Caco-2 (cell line): ENCODE measurements around the gene PHACTR1. TPM values are rescaled to one million over a fixed set of nuclear protein-coding genes. Genes with fewer than 3 reads are reported as not detected.

Experiments
- BruUV-seq: library from RNA; stranded (reverse); fragments of 400-500 nt; replicated peaks from 2 replicates; lab custom pipeline; 2021; lab: Mats Ljungman, UMichigan
- CTCF ChIA-PET: fragments of 300-600 bp; sonication (Branson Sonifier 250); formaldehyde crosslinking; loops from one replicate; lab custom pipeline; 2022; ENCODE audit warnings: antibody characterized with exemption; lab: Charles Lee
- POLR2A ChIA-PET: fragments of 300-600 bp; sonication (Branson Sonifier 250); formaldehyde crosslinking; loops from one replicate; lab custom pipeline; 2022; ENCODE audit warnings: antibody characterized with exemption; lab: Charles Lee
- DNase-seq, 2 experiments: peaks; one replicate each; pipeline versions ENCODE4 v3.0.0 to v3.0.0-alpha.2; 2020 to 2022
- H3K27me3 ChIP-seq: replicated peaks from 2 replicates; pipeline ENCODE4 v1.6.0; 2011; ENCODE audit warnings: low read length; ENCODE audit not compliant: control insufficient read depth, insufficient read depth
- H3K36me3 ChIP-seq: 2 replicates; pipeline ENCODE4 v1.5.1; 2011; ENCODE audit warnings: low read length; ENCODE audit not compliant: control insufficient read depth, insufficient read depth
- H3K4me1 ChIP-seq: fragments of 250-450 bp; sonication (Bioruptor Pico); 2 replicates; pipeline ENCODE4 v1.5.1; 2020; ENCODE audit warnings: mild to moderate bottlenecking
- H3K4me3 ChIP-seq: 2 replicates; pipeline ENCODE4 v1.5.1; 2011; ENCODE audit warnings: low read depth, mild to moderate bottlenecking, control low read depth, low read length
- H3K9me3 ChIP-seq: fragments of 250-450 bp; sonication (Bioruptor Pico); 2 replicates; pipeline ENCODE4 v1.5.1; 2020; ENCODE audit warnings: mild to moderate bottlenecking, moderate library complexity
- H3K27ac Mint-ChIP-seq: one replicate; pipeline ENCODE4 v1.8.0; 2022; ENCODE audit warnings: mixed read lengths; ENCODE audit not compliant: unreplicated experiment
- H3K27me3 Mint-ChIP-seq: one replicate; pipeline ENCODE4 v1.8.0; 2022; ENCODE audit warnings: mixed read lengths; ENCODE audit not compliant: insufficient read depth, unreplicated experiment
- H3K36me3 Mint-ChIP-seq: one replicate; pipeline ENCODE4 v1.8.0; 2022; ENCODE audit warnings: mild to moderate bottlenecking, mixed read lengths; ENCODE audit not compliant: insufficient read depth, unreplicated experiment
- H3K4me1 Mint-ChIP-seq: one replicate; pipeline ENCODE4 v1.8.0; 2022; ENCODE audit warnings: low read depth, mixed read lengths; ENCODE audit not compliant: unreplicated experiment
- H3K4me3 Mint-ChIP-seq: one replicate; pipeline ENCODE4 v1.8.0; 2022; ENCODE audit warnings: mild to moderate bottlenecking, moderate library complexity, mixed read lengths; ENCODE audit not compliant: unreplicated experiment
- H3K9me3 Mint-ChIP-seq: one replicate; pipeline ENCODE4 v1.8.0; 2022; ENCODE audit warnings: mixed read lengths; ENCODE audit not compliant: unreplicated experiment
- CTCF ChIP-seq, 2 experiments: fragments of 200-600 bp in 1 of 2; IDR thresholded peaks; 1 replicate in 1 of 2; 2 replicates in 1 of 2; pipeline versions ENCODE4 v1.5.1 to v1.8.0; 2011 to 2022; ENCODE audit warnings: antibody characterized with exemption in 1 of 2, control low read depth in 1 of 2, inconsistent platforms in 1 of 2, low read depth in 1 of 2, low read length in 1 of 2, mild to moderate bottlenecking in 1 of 2, moderate library complexity in 1 of 2; ENCODE audit not compliant: insufficient read depth in 1 of 2, severe bottlenecking in 1 of 2, unreplicated experiment in 1 of 2
- intact Hi-C: fragments of 100-400 bp; cut with micrococcal nuclease; formaldehyde crosslinking; loops from one replicate; pipeline ENCODE4 v1.10.0; 2022; ENCODE audit not compliant: unreplicated experiment
- total RNA-seq: library from RNA; stranded (reverse); gene quantifications from 2 replicates; pipeline ENCODE4 v1.2.3, GENCODE V29; 2022

The PHACTR1 gene
- total RNA-seq, 1 experiment from 2014 or later = 0.41 TPM

GRCh38 chr6:13139119-13139518, 422.6 kb downstream of the PHACTR1 start:
- TF ChIP-seq CTCF (IDR thresholded peaks at IDR 0.05; ENCODE audit: insufficient read depth in 1 of 2, low read depth in 1 of 2, low read length in 1 of 2, severe bottlenecking in 1 of 2, unreplicated experiment in 1 of 2) = no peak
- no peaks in the 10 kb centered on the region for H3K9me3 ChIP-seq
- ChIA-PET POLR2A (no interaction called here), CTCF (no interaction called here)
- BruUV-seq = no TSS peak
- H3K4me1 Mint-ChIP-seq = no peaks in the 10 kb centered on the region
- no peaks in the 10 kb centered on the region; the same call in 1 of the 2 replicates for H3K27me3 ChIP-seq
- no peaks in the 10 kb centered on the region for H3K9me3 Mint-ChIP-seq
- intact Hi-C loops = no loop called here
- H3K27ac Mint-ChIP-seq = no peak overlapping the region
- no peak for DNase-seq
- no peaks in the 10 kb centered on the region for H3K36me3 Mint-ChIP-seq
- no peak overlapping the region for H3K4me3 ChIP-seq
- H3K4me3 Mint-ChIP-seq = no peak overlapping the region
- no peaks in the 10 kb centered on the region for H3K4me1 ChIP-seq
- peaks cover 4% of the 10 kb centered on the region for H3K27me3 Mint-ChIP-seq
- H3K36me3 ChIP-seq = no peaks in the 10 kb centered on the region

- DNase-seq = no peak
- no peaks in the 10 kb centered on the region for H3K36me3 Mint-ChIP-seq
- Histone ChIP-seq H3K4me1 (no peaks in the 10 kb centered on the region), H3K4me3 (no peak overlapping the region), H3K36me3 (no peaks in the 10 kb centered on the region), H3K27me3 (no peaks in the 10 kb centered on the region; the same call in 1 of the 2 replicates), H3K9me3 (no peaks in the 10 kb centered on the region)
- no peak overlapping the region for H3K27ac Mint-ChIP-seq
- no peaks in the 10 kb centered on the region for H3K9me3 Mint-ChIP-seq
- ChIA-PET CTCF (no interaction called here), POLR2A (no interaction called here)
- intact Hi-C loops = no loop called here
- no peaks in the 10 kb centered on the region for H3K4me1 Mint-ChIP-seq
- no peak overlapping the region for H3K4me3 Mint-ChIP-seq
- peaks cover 4% of the 10 kb centered on the region for H3K27me3 Mint-ChIP-seq
- no peak for TF ChIP-seq CTCF (IDR thresholded peaks at IDR 0.05; ENCODE audit: insufficient read depth in 1 of 2, low read depth in 1 of 2, low read length in 1 of 2, severe bottlenecking in 1 of 2, unreplicated experiment in 1 of 2)
- BruUV-seq = no TSS peak
Observed at GRCh38 chr6:13140980-13141379, 424.4 kb downstream of the PHACTR1 start.

GRCh38 chr6:13141387-13141786, 424.8 kb downstream of the PHACTR1 start:
- H3K9me3 Mint-ChIP-seq = no peaks in the 10 kb centered on the region
- POLR2A ChIA-PET = no interaction called here
- TF ChIP-seq CTCF (IDR thresholded peaks at IDR 0.05; ENCODE audit: insufficient read depth in 1 of 2, low read depth in 1 of 2, low read length in 1 of 2, severe bottlenecking in 1 of 2, unreplicated experiment in 1 of 2) = no peak
- BruUV-seq = no TSS peak
- CTCF ChIA-PET = no interaction called here
- intact Hi-C loops = no loop called here
- no peaks in the 10 kb centered on the region for H3K4me1 Mint-ChIP-seq
- no peak overlapping the region for H3K4me3 ChIP-seq
- no peak overlapping the region for H3K27ac Mint-ChIP-seq
- H3K36me3 Mint-ChIP-seq = no peaks in the 10 kb centered on the region
- no peaks in the 10 kb centered on the region; the same call in 1 of the 2 replicates for H3K27me3 ChIP-seq
- no peaks in the 10 kb centered on the region for H3K36me3 ChIP-seq
- no peaks in the 10 kb centered on the region for H3K9me3 ChIP-seq
- H3K4me1 ChIP-seq = no peaks in the 10 kb centered on the region
- peaks cover 3% of the 10 kb centered on the region for H3K27me3 Mint-ChIP-seq
- no peak overlapping the region for H3K4me3 Mint-ChIP-seq
- no peak for DNase-seq
